Cardiac muscle cell (in vitro differentiated cells and primary cell): ENCODE data around the gene SGMS2. TPM values are rescaled to one million over a fixed set of nuclear protein-coding genes. Genes with fewer than 3 reads are reported as not detected.
A peak's percentile ranks its signal among the peaks of the same experiment; 100 is the strongest.

Source experiments
- DNase-seq, 2 donors: peaks; one replicate each; pipeline versions ENCODE4 v3.0.0 to v3.0.0-alpha.2; 2010 to 2017; ENCODE audit warnings: low read depth in 1 of 2, low spot score in 1 of 2
- H3K27ac ChIP-seq: fragments of 200-600 bp; sonication (generic); 2 replicates; pipeline ENCODE4 v1.5.1; 2016
- H3K27me3 ChIP-seq: fragments of 200-600 bp; sonication (generic); 2 replicates; pipeline ENCODE4 v1.6.0; 2016; ENCODE audit warnings: control low read depth
- H3K36me3 ChIP-seq: fragments of 200-600 bp; sonication (generic); 2 replicates; pipeline ENCODE4 v1.5.1; 2016; ENCODE audit warnings: control low read depth
- H3K4me1 ChIP-seq: fragments of 200-600 bp; sonication (generic); 2 replicates; pipeline ENCODE4 v1.8.1; 2017; ENCODE audit warnings: low read depth, mild to moderate bottlenecking, mixed run types
- H3K4me3 ChIP-seq: fragments of 200-600 bp; sonication (generic); 2 replicates; pipeline ENCODE4 v1.5.1; 2016; ENCODE audit warnings: mild to moderate bottlenecking
- H3K9me3 ChIP-seq: fragments of 200-600 bp; sonication (generic); 2 replicates; pipeline ENCODE4 v1.5.1; 2017; ENCODE audit warnings: low read depth, mild to moderate bottlenecking, control low read depth
- polyA plus RNA-seq: library from polyadenylated mRNA; unstranded; fragments of >200 nt; fragmentation: Nextera tagmentation; extraction: Ambion mirVana; gene quantifications from 2 replicates; pipeline ENCODE4 v1.2.1, GENCODE V29; 2016
- total RNA-seq: library from RNA; depleted of rRNA; stranded (reverse); fragments of >200 nt; gene quantifications from 2 replicates; pipeline ENCODE4 v1.2.3, GENCODE V29; 2016
- TF ChIP-seq, protein P1 (sequence below): IDR thresholded peaks from 2 replicates; pipeline ENCODE4 v1.5.1; 2012; ENCODE audit warnings: low read depth, mild to moderate bottlenecking, low read length

SGMS2 gene
- total and polyA plus RNA-seq, 2 experiments from 2014 or later, result 0.89 to 3.3 TPM

DNA sequence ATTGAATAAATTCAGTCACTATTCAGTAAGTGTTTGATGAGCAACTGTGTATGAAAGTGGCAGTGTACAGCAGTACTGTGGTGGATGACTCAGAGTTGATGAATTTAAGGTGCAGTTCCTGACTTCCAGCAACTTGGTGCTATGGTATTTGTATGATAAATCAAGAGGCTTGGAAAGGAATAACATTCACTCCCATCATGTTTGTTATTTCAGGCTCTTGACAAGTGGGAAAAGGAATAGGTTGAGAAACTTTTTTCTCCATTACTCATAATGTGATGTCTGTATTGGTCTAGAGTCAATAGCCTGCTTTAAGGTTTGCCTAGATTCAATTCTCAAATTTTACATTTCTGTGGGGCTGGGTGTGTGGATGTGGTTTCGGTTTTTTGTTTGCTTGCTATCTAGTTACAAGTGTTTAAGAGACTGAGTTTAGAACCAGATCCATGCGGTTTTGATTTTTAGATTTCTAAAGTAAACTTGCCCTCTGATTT lies 71.5 kb downstream of the SGMS2 start:
- Histone ChIP-seq H3K27ac (no peak overlapping the region), H3K4me1 (no peaks in the 10 kb centered on the region), H3K36me3 (no peaks in the 10 kb centered on the region), H3K9me3 (no peaks in the 10 kb centered on the region), H3K4me3 (no peak overlapping the region), H3K27me3 (no peaks in the 10 kb centered on the region)
- DNase-seq, result peak in 1 of 2 donors; percentile 90
- TF ChIP-seq, protein P1, sequence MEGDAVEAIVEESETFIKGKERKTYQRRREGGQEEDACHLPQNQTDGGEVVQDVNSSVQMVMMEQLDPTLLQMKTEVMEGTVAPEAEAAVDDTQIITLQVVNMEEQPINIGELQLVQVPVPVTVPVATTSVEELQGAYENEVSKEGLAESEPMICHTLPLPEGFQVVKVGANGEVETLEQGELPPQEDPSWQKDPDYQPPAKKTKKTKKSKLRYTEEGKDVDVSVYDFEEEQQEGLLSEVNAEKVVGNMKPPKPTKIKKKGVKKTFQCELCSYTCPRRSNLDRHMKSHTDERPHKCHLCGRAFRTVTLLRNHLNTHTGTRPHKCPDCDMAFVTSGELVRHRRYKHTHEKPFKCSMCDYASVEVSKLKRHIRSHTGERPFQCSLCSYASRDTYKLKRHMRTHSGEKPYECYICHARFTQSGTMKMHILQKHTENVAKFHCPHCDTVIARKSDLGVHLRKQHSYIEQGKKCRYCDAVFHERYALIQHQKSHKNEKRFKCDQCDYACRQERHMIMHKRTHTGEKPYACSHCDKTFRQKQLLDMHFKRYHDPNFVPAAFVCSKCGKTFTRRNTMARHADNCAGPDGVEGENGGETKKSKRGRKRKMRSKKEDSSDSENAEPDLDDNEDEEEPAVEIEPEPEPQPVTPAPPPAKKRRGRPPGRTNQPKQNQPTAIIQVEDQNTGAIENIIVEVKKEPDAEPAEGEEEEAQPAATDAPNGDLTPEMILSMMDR, result no peak

- Histone ChIP-seq H3K4me1 (no peaks in the 10 kb centered on the region), H3K27me3 (no peaks in the 10 kb centered on the region), H3K36me3 (no peaks in the 10 kb centered on the region), H3K9me3 (no peaks in the 10 kb centered on the region), H3K4me3 (no peak overlapping the region), H3K27ac (no peak overlapping the region)
- DNase-seq, result no peak
- TF ChIP-seq, protein P1, result no peak
Observed at GRCh38 chr4:107896646-107897045, 71.9 kb downstream of the SGMS2 start.

GRCh38 chr4:107897823-107898222 lies 73.1 kb downstream of the SGMS2 start:
- Histone ChIP-seq H3K9me3 (no peaks in the 10 kb centered on the region), H3K36me3 (no peaks in the 10 kb centered on the region), H3K27me3 (no peaks in the 10 kb centered on the region), H3K4me1 (no peaks in the 10 kb centered on the region), H3K4me3 (no peak overlapping the region), H3K27ac (no peak overlapping the region)
- DNase-seq, result no peak
- TF ChIP-seq, protein P1, result no peak

DNA sequence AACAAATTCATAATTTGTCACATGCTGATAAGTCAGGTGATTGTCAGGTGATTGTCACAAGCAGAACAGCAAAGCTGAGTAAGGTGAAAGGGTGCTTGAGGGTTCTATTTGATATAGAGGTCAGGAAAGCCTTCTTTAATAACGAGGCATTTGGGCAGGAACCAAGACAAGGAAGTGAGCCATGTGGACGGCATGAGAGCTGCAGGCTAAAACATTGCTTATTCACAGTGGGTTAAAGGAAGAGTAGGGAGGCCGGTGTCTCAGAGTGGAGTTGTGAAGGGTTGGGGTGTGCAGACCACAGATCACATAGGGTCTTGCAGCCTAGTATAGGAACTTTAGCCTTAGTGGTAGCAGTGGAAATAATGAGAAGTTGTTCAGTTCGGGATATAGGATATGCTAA lies 75.3 kb downstream of the SGMS2 start:
- no peak for DNase-seq
- Histone ChIP-seq H3K4me1 (no peaks in the 10 kb centered on the region), H3K27ac (no peak overlapping the region), H3K9me3 (no peaks in the 10 kb centered on the region), H3K27me3 (no peaks in the 10 kb centered on the region), H3K4me3 (no peak overlapping the region), H3K36me3 (no peaks in the 10 kb centered on the region)
- TF ChIP-seq, protein P1, result no peak

DNA sequence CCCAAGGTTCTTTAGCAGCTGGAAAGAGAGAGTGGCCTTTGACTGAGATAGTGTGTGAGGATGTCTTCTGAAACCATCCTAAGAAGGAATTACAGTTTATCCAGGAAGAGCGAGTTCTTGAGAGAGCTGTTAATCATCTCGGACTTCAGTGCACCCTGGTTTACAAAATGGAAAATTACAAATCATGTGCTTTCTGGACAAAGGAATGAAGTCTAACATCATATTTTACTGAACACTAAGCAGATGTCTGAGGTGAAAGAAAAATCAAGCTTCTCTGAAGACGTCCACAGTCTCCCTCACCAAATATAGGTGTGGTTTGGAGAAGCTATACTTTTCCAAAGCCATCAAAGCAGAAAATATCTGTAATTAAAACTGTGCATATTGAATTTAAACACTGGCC lies 75.8 kb downstream of the SGMS2 start:
- Histone ChIP-seq H3K9me3 (no peaks in the 10 kb centered on the region), H3K36me3 (no peaks in the 10 kb centered on the region), H3K4me3 (no peak overlapping the region), H3K4me1 (no peaks in the 10 kb centered on the region), H3K27me3 (no peaks in the 10 kb centered on the region), H3K27ac (no peak overlapping the region)
- TF ChIP-seq, protein P1, result no peak
- no peak for DNase-seq
